Endothelial cell of coronary artery (primary cell): ENCODE data around the gene MRPL4. TPM values are rescaled to one million over a fixed set of nuclear protein-coding genes. Genes with fewer than 3 reads are reported as not detected.

Experiments used
- total RNA-seq: library from RNA; depleted of rRNA; stranded (reverse); fragments of >200 nt; gene quantifications from 2 replicates; pipeline ENCODE4 v1.2.3, GENCODE V29; 2014

Gene MRPL4
- total RNA-seq = 18.2 and 18.5 TPM in 2 replicates

DNA sequence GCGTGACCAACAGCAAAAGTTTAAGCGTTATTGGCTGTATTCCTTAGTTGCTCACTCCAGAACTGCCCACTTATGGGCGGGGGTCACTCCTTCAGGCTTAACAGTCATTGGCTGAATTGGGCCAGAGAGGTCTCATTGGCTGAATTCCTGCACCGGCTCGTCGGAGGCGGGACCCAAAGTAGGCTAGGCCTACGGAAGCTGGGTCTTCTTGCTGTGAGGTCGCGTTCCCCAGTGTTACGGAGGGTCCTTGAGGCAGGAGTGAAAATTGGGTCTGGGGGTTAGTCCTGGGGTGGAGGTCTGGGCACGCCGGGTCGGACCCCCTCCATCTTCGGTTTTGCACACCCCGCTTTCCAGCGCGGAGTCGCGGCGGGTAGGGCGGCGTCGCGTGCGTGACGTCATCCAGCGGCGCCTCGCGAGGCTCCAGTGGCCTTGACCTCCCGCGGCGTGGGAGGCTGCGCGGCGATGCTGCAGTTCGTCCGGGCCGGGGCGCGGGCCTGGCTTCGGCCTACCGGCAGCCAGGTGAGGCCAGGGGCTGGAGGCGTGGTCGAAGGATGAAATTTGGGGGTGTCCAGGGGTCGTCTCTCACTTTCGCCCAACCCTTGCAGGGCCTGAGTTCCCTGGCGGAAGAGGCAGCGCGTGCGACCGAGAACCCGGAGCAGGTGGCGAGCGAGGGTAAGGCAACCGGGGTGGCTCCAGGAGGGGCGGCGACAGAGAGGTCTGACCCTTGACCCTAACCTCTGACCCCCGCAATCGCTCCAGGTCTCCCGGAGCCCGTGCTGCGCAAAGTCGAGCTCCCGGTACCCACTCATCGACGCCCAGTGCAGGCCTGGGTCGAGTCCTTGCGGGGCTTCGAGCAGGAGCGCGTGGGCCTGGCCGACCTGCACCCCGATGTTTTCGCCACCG is at the start of gene MRPL4:
MRPL4 (plus strand) TSS at position 423 of the 903 bp plus-strand sequence; CDS start at position 463, 40 bp downstream.

DNA sequence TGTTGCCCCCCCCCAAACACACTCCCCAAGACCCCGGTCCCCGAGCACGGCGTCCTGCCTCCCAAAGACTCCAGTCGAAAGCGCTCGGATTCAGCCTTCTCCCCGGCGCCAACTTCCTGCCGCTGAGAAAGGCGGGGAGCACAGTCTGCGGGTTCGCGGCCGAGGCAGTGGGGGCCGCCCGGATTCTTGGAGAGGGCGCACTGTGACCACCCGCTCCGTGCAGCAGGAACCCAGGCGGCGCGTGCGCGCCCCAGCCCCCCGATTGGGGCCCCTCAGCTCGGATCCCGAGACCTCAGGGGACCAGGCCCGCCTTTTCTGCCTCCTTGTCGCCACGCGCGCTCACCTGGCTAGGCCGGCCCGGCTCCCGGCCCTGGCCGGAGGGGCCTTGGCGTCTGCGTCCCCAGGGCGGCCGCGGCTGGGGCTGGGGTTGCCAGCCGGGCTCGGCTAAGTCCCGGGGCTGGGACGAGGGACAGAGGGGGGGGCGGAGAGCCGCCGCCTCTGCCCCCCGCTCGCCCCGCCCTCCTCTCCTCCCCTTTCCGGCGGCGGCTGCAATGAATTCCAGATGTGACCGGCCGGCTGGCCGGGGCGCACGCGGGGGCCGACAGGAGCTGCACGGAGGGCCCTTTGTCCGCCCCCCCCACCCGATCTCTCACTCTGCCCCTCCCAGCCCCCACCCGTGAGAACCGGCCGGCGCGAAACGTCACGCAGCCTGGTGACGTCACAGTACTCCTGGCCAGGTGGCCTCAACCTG is 21.0 kb upstream of the MRPL4 start, which contains the start of gene S1PR2:
S1PR2 (minus strand) TSS at position 471 of the 751 bp plus-strand sequence. CDS start 6,426 bp downstream, outside the sequence.

DNA sequence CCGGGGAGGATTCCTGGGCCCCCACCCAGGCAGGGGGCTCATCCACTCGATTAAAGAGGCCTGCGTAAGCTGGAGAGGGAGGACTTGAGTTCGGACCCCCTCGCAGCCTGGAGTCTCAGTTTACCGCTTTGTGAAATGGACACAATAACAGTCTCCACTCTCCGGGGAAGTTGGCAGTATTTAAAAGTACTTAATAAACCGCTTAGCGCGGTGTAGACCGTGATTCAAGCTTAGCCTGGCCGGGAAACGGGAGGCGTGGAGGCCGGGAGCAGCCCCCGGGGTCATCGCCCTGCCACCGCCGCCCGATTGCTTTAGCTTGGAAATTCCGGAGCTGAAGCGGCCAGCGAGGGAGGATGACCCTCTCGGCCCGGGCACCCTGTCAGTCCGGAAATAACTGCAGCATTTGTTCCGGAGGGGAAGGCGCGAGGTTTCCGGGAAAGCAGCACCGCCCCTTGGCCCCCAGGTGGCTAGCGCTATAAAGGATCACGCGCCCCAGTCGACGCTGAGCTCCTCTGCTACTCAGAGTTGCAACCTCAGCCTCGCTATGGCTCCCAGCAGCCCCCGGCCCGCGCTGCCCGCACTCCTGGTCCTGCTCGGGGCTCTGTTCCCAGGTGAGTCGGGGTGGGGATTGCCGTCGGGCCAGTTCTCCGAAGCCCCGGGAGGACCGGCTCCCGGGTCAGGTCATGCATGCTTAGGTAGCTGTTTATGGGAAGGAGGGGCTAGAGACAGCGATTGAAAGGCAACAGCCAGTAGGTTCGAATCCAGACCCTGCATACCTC is 18.8 kb downstream of the MRPL4 start, which contains the start of gene ICAM1:
ICAM1 (plus strand) TSS at position 505 of the 779 bp plus-strand sequence; CDS start at position 545, 40 bp downstream.

DNA sequence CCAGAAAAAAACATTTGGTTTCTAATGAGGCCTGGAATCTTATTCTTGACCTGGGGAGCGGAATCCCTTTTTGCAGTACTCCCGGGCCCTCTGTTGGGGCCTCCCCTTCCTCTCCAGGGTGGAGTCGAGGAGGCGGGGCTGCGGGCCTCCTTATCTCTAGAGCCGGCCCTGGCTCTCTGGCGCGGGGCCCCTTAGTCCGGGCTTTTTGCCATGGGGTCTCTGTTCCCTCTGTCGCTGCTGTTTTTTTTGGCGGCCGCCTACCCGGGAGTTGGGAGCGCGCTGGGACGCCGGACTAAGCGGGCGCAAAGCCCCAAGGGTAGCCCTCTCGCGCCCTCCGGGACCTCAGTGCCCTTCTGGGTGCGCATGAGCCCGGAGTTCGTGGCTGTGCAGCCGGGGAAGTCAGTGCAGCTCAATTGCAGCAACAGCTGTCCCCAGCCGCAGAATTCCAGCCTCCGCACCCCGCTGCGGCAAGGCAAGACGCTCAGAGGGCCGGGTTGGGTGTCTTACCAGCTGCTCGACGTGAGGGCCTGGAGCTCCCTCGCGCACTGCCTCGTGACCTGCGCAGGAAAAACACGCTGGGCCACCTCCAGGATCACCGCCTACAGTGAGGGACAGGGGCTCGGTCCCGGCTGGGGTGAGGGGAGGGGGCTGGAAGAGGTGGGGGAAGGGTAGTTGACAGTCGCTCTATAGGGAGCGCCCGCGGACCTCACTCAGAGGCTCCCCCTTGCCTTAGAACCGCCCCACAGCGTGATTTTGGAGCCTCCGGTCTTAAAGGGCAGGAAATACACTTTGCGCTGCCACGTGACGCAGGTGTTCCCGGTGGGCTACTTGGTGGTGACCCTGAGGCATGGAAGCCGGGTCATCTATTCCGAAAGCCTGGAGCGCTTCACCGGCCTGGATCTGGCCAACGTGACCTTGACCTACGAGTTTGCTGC is 35.1 kb downstream of the MRPL4 start, which contains the start of gene ICAM4:
ICAM4 (plus strand) TSS at position 153 of the 935 bp plus-strand sequence; CDS start at position 211, 58 bp downstream.

DNA sequence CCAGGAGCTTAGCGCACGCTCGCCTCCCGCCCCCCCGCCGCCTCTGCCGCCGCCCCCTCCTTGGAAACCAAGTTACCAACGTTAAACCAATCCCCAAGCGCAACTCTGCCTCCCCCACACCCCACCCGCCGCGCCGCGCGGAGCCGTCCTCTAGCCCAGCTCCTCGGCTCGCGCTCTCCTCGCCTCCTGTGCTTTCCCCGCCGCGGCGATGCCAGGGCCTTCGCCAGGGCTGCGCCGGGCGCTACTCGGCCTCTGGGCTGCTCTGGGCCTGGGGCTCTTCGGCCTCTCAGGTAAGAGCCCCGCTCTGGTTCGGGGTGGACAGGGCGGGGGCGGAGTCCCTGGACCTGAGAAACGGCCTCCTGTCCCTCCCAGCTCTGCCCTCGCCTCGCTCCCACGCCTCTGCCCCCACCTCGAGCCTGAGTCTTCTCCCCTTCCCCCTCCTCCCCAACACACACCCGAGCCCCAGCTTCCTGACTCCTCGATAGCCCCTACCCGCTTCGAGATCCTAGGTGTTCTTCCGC is 37.9 kb downstream of the MRPL4 start, which contains the start of gene ICAM5:
ICAM5 (plus strand) TSS at position 117 of the 521 bp plus-strand sequence; CDS start at position 209, 92 bp downstream.

DNA sequence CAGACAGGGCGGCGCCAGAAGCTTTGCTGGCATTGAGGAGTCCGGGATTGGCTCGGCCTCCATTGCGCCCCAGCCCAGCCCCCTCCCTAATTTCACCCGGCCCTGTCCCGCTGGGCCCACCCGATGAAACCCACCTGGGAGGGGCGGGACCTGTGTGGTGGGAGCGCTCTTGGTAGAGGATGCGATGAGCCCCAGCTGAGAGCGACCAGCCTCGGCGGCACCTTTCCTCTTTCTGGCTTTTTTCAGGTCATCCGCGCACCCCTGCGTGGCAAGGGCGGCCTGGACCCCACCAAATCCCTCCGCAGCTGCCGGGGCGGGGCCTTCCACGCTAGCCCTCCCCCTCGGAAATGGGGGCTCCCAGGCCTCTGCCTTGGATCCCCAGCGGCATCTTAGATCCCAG is 57.4 kb downstream of the MRPL4 start, which contains the start of gene ZGLP1:
ZGLP1 (minus strand) TSS at position 393 of the 400 bp plus-strand sequence.

Other genes with a start within 250 kb of the MRPL4 start
- gene COL5A3, start 241.7 kb upstream of the MRPL4 start, total RNA-seq = 2.4 TPM in 1 of 2 replicates, not detected in the other
- not detected in 2 replicates for gene RDH8, start 238.7 kb upstream of the MRPL4 start, total RNA-seq
- gene SHFL, start 165.9 kb upstream of the MRPL4 start, total RNA-seq = 14.9 and 24.3 TPM in 2 replicates
- 0.19 and 0.36 TPM in 2 replicates for gene ANGPTL6, start 149.5 kb upstream of the MRPL4 start, total RNA-seq
- gene PPAN, start 145.9 kb upstream of the MRPL4 start, total RNA-seq = 39.1 and 45.5 TPM in 2 replicates
- 2.0 and 5.6 TPM in 2 replicates for gene P2RY11, start 140.5 kb upstream of the MRPL4 start, total RNA-seq
- gene EIF3G, start 132.3 kb upstream of the MRPL4 start, total RNA-seq = 351 and 415 TPM in 2 replicates
- gene DNMT1, start 57.3 kb upstream of the MRPL4 start, total RNA-seq = 43.7 and 49.7 TPM in 2 replicates
- gene S1PR2, start 20.9 kb upstream of the MRPL4 start, total RNA-seq = 0.72 and 2.0 TPM in 2 replicates
- 13.4 and 44.2 TPM in 2 replicates for gene ICAM1, start 18.9 kb downstream of the MRPL4 start, total RNA-seq
- 0.18 and 0.38 TPM in 2 replicates for gene ICAM4, start 34.7 kb downstream of the MRPL4 start, total RNA-seq
- gene ICAM5, start 37.7 kb downstream of the MRPL4 start, total RNA-seq = under 0.01 and 0.56 TPM in 2 replicates
- 0.27 and 0.38 TPM in 2 replicates for gene ZGLP1, start 57.6 kb downstream of the MRPL4 start, total RNA-seq
- gene FDX2, start 63.8 kb downstream of the MRPL4 start, total RNA-seq = 16.9 and 17.2 TPM in 2 replicates
- 9.0 and 11.7 TPM in 2 replicates for gene RAVER1, start 81.3 kb downstream of the MRPL4 start, total RNA-seq
- gene ICAM3, start 87.4 kb downstream of the MRPL4 start, total RNA-seq = 13.5 and 17.4 TPM in 2 replicates
- 89.1 and 109 TPM in 2 replicates for gene TYK2, start 128.4 kb downstream of the MRPL4 start, total RNA-seq
- 355 and 421 TPM in 2 replicates for gene CDC37, start 151.3 kb downstream of the MRPL4 start, total RNA-seq
- gene PDE4A, start 168.3 kb downstream of the MRPL4 start, total RNA-seq = 1.6 and 5.0 TPM in 2 replicates